HPDE6-E6E7 (cell line): Measurements from ENCODE around the gene PNMA5.
A peak's percentile ranks its signal among the peaks of the same experiment; 100 is the strongest.
"Not testable (repeated sequence)": the region's sequence is repeated elsewhere in the genome, so short reads cannot be mapped to it uniquely, and the experiment has no call there.

Experiments used
- DNase-seq: peaks from one replicate; pipeline ENCODE4 v3.0.0; 2011; ENCODE audit warnings: missing footprints; ENCODE audit errors: extremely low spot score

PNMA5 gene

GRCh38 chrX:152993933-152994332 lies at the start of gene PNMA5:
TSS of gene PNMA5 (minus strand) at chrX:152994116. CDS start at chrX:152991598, 2,518 bp downstream.
- no peak for DNase-seq

DNA sequence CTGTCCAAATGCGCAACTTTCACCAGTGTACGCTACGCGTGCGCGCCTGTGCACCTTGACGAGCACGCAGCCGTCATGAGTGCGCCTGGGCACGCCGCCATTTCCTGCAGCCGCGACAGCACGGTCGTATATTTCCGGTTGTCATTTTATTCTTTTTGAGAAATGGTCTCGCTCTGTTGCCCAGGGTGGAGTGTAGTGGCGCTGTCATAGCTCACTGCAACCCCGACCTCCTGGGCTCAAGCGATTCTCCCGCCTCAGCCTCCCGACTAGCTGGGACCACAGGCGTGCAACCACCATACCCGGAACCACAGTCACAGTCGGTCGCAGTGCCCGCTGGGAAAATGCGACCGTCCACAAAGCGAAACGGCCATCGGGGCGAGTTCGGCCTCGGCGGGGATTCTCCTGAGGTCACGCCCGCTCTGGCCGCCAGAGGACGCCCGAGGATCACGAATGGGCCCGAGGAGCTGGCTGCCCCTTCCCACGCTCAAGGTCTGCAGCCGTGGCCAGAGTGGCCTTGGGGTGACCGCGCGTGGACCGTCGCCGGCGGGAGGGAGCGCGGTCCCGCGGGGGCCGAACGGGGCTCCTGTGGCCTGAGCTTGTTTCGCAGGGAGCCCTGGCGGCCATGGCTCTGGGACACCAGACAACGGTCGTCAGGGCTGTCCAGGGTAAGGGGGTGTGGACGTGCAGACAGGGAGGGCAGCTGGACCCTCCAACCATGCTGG lies 38.6 kb upstream of the PNMA5 start:
- peak; percentile 63 for DNase-seq

DNA sequence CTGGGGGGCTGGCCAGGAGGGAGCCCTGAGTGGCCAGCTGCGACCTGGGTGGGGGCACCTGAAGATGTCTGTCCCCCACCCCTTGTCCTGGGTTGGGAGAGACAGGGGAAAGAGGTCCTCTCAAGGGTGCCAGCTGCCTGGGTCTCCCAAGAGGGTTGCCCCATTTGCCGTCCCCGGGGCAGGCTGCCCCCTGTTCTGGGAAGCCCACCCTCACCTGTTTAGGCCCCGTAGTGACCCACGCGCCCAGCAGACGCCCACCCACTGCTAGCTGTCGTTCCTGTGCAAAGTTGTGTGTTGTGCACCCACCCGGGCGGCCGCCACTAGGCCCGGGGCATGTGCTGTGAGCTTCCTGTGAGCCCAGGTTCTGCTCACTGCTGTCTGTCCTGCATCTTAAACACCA lies 36.9 kb upstream of the PNMA5 start:
- DNase-seq, result no peak

DNA sequence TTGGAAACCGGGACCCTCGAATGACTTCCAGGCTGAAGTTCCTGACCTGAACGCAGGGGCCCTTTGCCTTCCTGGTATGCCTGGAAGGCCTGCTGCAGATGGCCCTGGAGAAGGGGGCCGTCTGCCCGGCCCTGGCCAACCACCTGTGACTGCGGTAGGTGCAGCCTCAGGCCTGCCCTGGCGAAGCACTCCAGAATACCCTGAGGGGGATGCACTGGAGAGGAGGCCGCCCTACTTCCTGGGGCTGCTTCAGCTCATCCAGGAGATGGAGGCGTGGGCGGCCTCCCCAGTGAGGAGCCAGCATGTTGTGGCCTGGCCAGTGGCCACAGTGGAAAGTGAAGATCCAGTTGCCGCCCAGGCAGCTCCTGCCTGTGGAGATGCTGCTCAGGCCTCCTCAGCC lies 36.0 kb upstream of the PNMA5 start:
- DNase-seq, result no peak

GRCh38 chrX:153029162-153029561 lies 35.2 kb upstream of the PNMA5 start:
- DNase-seq, result no peak

GRCh38 chrX:153028487-153028886 lies 34.6 kb upstream of the PNMA5 start:
- DNase-seq, result not testable (repeated sequence)

DNA sequence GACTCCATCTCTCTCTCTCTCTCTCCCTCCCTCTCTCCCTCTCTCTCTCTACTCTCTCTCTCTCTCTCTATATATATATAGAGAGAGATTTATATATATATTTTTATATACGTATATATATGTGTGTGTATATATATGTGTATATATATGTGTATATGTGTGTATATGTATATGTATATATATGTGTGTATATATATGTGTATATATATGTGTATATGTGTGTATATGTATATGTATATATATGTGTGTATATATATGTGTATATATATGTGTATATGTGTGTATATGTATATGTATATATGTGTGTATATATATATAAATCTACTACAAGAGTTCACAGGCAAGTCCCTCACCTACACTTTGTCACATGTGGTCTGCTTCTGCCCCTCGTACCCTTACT lies 32.6 kb upstream of the PNMA5 start:
- DNase-seq, result not testable (repeated sequence)

GRCh38 chrX:153019166-153019565 lies 25.2 kb upstream of the PNMA5 start:
- no peak for DNase-seq

DNA sequence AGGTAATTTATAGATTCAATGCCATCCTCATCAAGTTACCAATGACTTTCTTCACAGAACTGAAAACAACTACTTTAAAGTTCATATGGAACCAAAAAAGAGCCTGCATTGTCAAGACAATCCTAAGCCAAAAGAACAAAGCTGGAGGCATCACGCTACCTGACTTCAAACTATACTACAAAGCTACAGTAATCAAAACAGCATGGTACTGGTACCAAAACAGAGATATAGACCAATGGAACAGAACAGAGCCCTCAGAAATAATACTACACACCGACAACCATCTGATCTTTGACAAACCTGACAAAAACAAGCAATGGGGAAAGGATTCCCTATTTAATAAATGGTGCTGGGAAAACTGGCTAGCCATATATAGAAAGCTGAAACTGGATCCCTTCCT lies 23.3 kb upstream of the PNMA5 start:
- not testable (repeated sequence) for DNase-seq

- DNase-seq, result no peak
Observed at GRCh38 chrX:153004780-153005179, 10.9 kb upstream of the PNMA5 start.

- DNase-seq, result no peak
Observed at GRCh38 chrX:153003981-153004380, 10.1 kb upstream of the PNMA5 start.

DNA sequence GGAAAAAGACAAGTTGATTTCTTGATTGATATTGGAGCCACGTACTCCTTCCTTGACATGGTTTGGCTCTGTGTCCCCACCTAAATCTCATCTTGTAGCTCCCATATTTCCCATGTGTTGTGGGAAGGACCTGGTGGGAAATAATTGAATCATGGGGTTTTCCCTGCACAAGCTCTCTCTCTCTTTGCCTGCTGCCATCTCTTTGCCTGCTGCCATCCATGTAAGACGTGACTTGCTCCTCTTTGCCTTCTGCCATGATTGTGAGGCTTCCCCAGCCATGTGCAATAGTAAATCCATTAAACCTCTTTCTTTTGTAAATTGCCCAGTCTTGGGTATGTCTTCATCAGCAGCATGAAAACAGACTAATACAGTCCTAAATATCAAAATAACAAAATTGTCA lies 8.3 kb upstream of the PNMA5 start:
- not testable (repeated sequence) for DNase-seq

DNA sequence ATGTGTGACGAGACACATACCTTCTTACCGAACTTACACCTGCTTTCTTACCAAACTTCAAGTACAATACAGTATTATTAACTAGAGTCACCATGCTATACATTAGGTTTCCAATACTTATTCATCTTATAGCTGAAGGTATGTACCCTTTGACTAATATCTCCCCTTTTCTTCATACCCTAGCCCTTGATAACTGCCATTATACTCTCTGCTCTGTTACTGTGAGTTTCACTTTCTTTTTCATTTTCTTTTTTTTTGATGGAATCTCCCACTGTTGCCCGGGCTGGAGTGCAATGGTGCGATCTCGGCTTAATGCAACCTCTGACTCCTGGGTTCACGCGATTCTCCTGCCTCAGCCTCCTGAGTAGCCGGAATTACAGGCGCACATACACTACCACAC lies 3.4 kb upstream of the PNMA5 start:
- no peak for DNase-seq

GRCh38 chrX:152992115-152992514 lies 1.8 kb downstream of the PNMA5 start:
- no peak for DNase-seq

DNA sequence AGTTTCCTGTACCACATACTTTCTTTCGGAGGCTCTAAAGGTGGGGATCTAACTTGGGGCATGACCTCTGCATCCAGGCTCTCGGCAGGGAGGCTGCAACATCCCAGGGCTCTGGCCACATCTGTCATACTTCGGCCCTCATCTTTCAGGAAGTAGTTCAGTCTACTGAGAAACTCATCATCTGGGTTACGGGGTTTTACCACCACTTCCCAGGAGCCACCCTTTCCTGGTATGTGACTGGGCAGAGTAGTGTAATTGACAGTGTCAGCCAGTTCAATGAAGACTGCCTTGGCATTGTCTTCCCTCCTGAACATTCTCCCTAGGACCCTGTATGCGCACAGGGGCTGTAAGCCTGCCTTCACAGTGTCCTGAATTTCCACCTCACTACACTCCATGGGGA lies 2.8 kb downstream of the PNMA5 start:
- DNase-seq, result no peak

- no peak for DNase-seq
Observed at GRCh38 chrX:152989292-152989658, 4.6 kb downstream of the PNMA5 start.

DNA sequence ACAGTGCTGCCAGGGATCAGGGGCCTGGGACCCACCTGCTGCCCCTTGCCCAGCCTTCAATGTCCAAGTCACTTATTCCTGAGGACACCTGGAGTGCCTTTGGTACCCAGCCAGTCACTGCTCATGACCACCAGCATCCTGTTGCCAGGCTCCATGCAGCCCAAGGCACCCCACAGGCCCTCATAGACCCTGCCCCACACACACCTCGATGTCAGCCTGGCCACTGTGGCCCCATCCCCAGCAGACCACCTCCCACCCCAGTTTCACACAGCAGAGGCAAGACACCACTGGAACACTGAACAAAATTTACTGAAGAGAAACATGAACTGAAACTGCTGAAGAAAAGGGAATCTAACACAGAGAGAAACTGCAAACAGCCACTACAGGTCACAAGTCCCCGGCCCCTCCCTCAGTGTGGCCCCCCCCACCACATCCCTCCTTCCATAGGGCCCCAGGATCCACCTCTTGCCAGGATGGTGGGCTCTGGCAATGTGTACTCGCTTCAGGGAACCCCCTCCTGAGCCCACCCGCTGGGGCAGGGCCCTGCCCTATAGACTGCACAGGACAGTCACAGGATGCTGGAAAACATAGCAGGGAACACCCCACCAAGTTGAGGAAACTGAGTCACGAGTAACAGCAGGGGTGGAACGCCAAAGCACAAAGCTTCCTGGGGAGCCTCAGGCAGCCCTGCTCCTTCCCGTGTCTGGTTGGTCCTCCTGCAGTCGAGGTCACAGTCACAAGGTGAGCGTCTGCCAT lies 5.2 kb downstream of the PNMA5 start:
- DNase-seq, result no peak

- DNase-seq, result no peak
Observed at GRCh38 chrX:152987801-152988200, 6.1 kb downstream of the PNMA5 start.

DNA sequence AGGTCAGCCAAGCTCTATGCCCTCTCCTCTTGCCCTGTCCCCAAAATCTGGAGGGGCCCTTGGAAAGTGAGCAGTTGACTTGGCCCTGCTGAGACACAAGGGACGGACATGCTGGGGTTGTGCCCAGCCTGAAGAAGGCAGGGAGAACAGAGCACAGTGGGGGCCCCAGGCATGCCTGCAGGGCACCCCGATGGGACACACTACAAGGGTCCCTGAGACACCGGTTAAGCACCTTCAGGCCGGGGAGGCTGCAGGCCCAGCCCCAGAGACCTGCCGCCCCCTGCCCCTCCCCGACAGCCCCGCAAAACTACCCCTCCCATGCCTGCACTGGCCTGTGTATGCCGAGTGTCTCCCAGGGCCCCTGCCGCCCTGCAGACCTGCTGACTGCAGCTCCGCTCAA lies 6.8 kb downstream of the PNMA5 start:
- not testable (repeated sequence) for DNase-seq

GRCh38 chrX:152985383-152985782 lies 8.5 kb downstream of the PNMA5 start:
- not testable (repeated sequence) for DNase-seq

DNA sequence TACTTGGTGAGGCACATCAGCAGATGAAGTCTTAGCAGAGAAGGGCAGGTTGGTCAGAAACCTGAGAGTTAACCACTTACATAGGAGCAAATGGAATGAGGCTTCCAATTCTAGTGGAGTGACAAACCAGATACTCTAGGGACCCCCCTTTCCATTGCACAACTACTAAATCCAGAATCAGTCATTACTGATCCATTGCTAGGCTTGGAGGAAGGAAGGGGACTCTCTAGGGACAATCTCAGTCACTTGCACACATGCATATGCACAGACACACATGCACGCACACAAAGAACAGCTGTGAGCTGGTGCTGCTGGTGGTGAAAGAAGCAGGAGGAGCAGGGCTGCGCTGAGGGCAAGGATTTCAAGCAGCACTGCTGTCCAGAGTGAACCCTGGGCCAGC lies 25.7 kb downstream of the PNMA5 start:
- DNase-seq, result no peak

DNA sequence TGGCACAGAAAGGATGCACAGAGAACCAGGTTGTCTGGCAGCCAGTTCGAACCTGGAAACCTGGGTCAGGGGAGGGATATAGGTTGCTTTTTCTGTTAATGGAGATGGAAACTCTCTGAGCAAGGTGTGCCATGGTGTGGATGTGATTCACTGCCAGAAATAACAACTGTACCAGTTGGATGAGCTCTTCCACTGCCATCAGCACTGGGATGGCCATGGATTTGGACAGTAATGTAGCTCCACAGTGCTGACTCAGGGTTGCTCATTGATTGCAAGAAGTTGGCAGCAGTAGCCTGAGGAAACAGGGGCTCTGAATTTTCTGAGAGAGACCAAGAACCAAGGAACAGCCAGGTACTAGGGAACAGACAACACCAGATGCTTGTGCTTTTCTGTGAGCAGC lies 33.8 kb downstream of the PNMA5 start:
- no peak for DNase-seq

- no peak for DNase-seq
Observed at GRCh38 chrX:152959626-152960025, 34.3 kb downstream of the PNMA5 start.
